Measurements from ENCODE around the gene ARHGEF28.

- TF ChIP-seq GABPA (IDR thresholded peaks at IDR 0.05; ENCODE audit: low read depth) (no peak), SPI1 (IDR thresholded peaks at IDR 0.05; ENCODE audit: borderline replicate concordance, low read depth) (no peak), CTCF (IDR thresholded peaks at IDR 0.05; ENCODE audit: insufficient read depth, low read length) (no peak)
Measured at GRCh38 chr5:73668486-73669111, 42.6 kb downstream of the ARHGEF28 start.

Measured in HL-60 (cell line).